Gastrocnemius medialis (tissue), 4 donors: ENCODE results near the gene IQCK. TPM values are rescaled to one million over a fixed set of nuclear protein-coding genes. Genes with fewer than 3 reads are reported as not detected.

Experiments
- ATAC-seq, 2 donors: fragments of 150-250 bp; one replicate each; pipeline ENCODE4 v1.9.1; 2016
- DNase-seq, 2 donors: peaks; one replicate each; pipeline ENCODE4 v3.0.0-alpha.2; 2019
- H3K27ac ChIP-seq, 4 donors: fragments of 200-600 bp; sonication (generic); 1 replicate in 1 of 4; 2 replicates in 3 of 4; pipeline ENCODE4 v1.5.1; 2016 to 2018; ENCODE audit warnings: mild to moderate bottlenecking in 2 of 4, moderate library complexity in 1 of 4
- H3K27me3 ChIP-seq, 3 donors: fragments of 200-600 bp; sonication (generic) in 2 of 3; 1 replicate in 1 of 3; 2 replicates in 2 of 3; pipeline versions ENCODE4 v1.5.1 to v1.6.0; 2016 to 2019; ENCODE audit warnings: mild to moderate bottlenecking in 1 of 3, moderate library complexity in 1 of 3
- H3K36me3 ChIP-seq, 2 donors: fragments of 200-600 bp; sonication (generic) in 1 of 2; one replicate each; pipeline ENCODE4 v1.5.1; 2017 to 2018
- H3K4me1 ChIP-seq, 2 donors: fragments of 200-600 bp; sonication (generic) in 1 of 2; one replicate each; pipeline ENCODE4 v1.5.1; 2016 to 2017; ENCODE audit warnings: mild to moderate bottlenecking in 2 of 2
- H3K4me3 ChIP-seq, 4 donors: fragments of 200-600 bp; sonication (generic) in 3 of 4; 1 replicate in 1 of 4; 2 replicates in 3 of 4; pipeline ENCODE4 v1.5.1; 2016 to 2019; ENCODE audit warnings: mild to moderate bottlenecking in 2 of 4
- H3K9me3 ChIP-seq, 3 donors: fragments of 200-600 bp; sonication (generic) in 2 of 3; 1 replicate in 1 of 3; 2 replicates in 2 of 3; pipeline ENCODE4 v1.5.1; 2016 to 2019
- CTCF ChIP-seq, 5 experiments: fragments of 450-650 bp in 3 of 5; fragments of 200-600 bp in 2 of 5; sonication (generic) in 2 of 5; IDR thresholded peaks in 4 of 5; conservative IDR thresholded peaks in 1 of 5; 1 replicate in 4 of 5; 2 replicates in 1 of 5; pipeline ENCODE4 v1.5.1; 2016 to 2019; ENCODE audit warnings: antibody characterized with exemption in 5 of 5, mild to moderate bottlenecking in 3 of 5, moderate library complexity in 3 of 5
- POLR2A ChIP-seq, 2 donors: fragments of 450-650 bp; IDR thresholded peaks; one replicate each; pipeline ENCODE4 v1.6.1; 2017; ENCODE audit warnings: antibody characterized with exemption in 2 of 2, mild to moderate bottlenecking in 2 of 2, moderate library complexity in 2 of 2
- in situ Hi-C, 4 donors: fragments of 200-750 bp; cut with MboI; loops; one replicate each; pipeline versions ENCODE4 v1.15.0 to v1.8.0; 2017; ENCODE audit warnings: low sequenced_read_pairs in 4 of 4
- intact Hi-C: fragments of 100-400 bp; cut with DNase I; formaldehyde crosslinking; loops from one replicate; pipeline ENCODE4 v1.15.1; 2023; ENCODE audit warnings: low total_unique reads
- total RNA-seq, 4 donors: library from RNA; depleted of rRNA; stranded (reverse); fragments of >200 nt; gene quantifications; one replicate each; pipeline versions ENCODE4 v1.1.0 to v1.2.3, GENCODE V29; 2016

IQCK gene
- total RNA-seq, 4 donors from 2014 or later = 8.3 to 17.3 (median 9.4) TPM

GRCh38 chr16:19690196-19690595 lies 27.9 kb upstream of the IQCK start:
- TF ChIP-seq POLR2A (IDR thresholded peaks at IDR 0.05) (no peak), CTCF (IDR thresholded peaks at IDR 0.05 in 4 of 5, conservative IDR thresholded peaks at IDR 0.05 in 1 of 5) (no peak)
- Histone ChIP-seq H3K4me1 (peaks cover 0 to 24% of the 10 kb centered on the region in 2 donors), H3K27ac (peak overlapping the region; percentile 15 to 45 (median 34)), H3K4me3 (no peak overlapping the region), H3K27me3 (no peaks in the 10 kb centered on the region), H3K9me3 (no peaks in the 10 kb centered on the region), H3K36me3 (peaks cover 0 to 35% of the 10 kb centered on the region in 2 donors)
- DNase-seq = no peak
- ATAC-seq = peak in 1 of 2 donors; percentile 29
- intact Hi-C loops = no loop called here
- in situ Hi-C loops = loop anchor here in 1 of 4 donors (25.0 kb wide), 1 partner anchor 197 kb away; the partner anchor contains the start of gene GPRC5B

GRCh38 chr16:19691161-19691711 lies 26.8 kb upstream of the IQCK start:
- Histone ChIP-seq H3K4me3 (no peak overlapping the region), H3K27me3 (no peaks in the 10 kb centered on the region), H3K9me3 (no peaks in the 10 kb centered on the region), H3K27ac (peak overlapping the region; percentile 15 to 45 (median 43)), H3K4me1 (peaks cover 5 to 29% of the 10 kb centered on the region in 2 donors), H3K36me3 (peaks cover 0 to 28% of the 10 kb centered on the region in 2 donors)
- intact Hi-C loops (no loop called here), in situ Hi-C loops (loop anchor here in 1 of 4 donors (25.0 kb wide), 1 partner anchor 196 kb away; the partner anchor contains the start of gene GPRC5B)
- TF ChIP-seq CTCF (IDR thresholded peaks at IDR 0.05 in 4 of 5, conservative IDR thresholded peaks at IDR 0.05 in 1 of 5) = no peak
- TF ChIP-seq POLR2A (IDR thresholded peaks at IDR 0.05) = no peak
- DNase-seq (no peak), ATAC-seq (peak; percentile 23 to 34)

- intact Hi-C loops (no loop called here), in situ Hi-C loops (loop anchor here in 2 of 4 donors (5.0 to 25.0 kb wide), 2 partner anchors 192 kb away; partner anchors contain the start of gene GPRC5B (in 1 of the 2))
- Histone ChIP-seq H3K9me3 (no peaks in the 10 kb centered on the region), H3K4me3 (no peak overlapping the region), H3K4me1 (peaks cover 28 to 54% of the 10 kb centered on the region in 2 donors), H3K36me3 (peaks cover 0 to 23% of the 10 kb centered on the region in 2 donors), H3K27ac (peak overlapping the region in 2 of 4 donors; percentile 72 to 77), H3K27me3 (no peaks in the 10 kb centered on the region)
- no peak for TF ChIP-seq POLR2A (IDR thresholded peaks at IDR 0.05)
- no peak for TF ChIP-seq CTCF (IDR thresholded peaks at IDR 0.05 in 4 of 5, conservative IDR thresholded peaks at IDR 0.05 in 1 of 5)
- ATAC-seq (no peak), DNase-seq (no peak)
Measured at GRCh38 chr16:19694989-19695388, 23.1 kb upstream of the IQCK start.

- ATAC-seq = peak in 1 of 2 donors; percentile 57
- TF ChIP-seq POLR2A (IDR thresholded peaks at IDR 0.05) (no peak), CTCF (IDR thresholded peaks at IDR 0.05 in 4 of 5, conservative IDR thresholded peaks at IDR 0.05 in 1 of 5) (no peak)
- Histone ChIP-seq H3K36me3 (peaks cover 0 to 24% of the 10 kb centered on the region in 2 donors), H3K9me3 (no peaks in the 10 kb centered on the region), H3K4me1 (peaks cover 28 to 54% of the 10 kb centered on the region in 2 donors), H3K4me3 (no peak overlapping the region), H3K27me3 (no peaks in the 10 kb centered on the region), H3K27ac (peak overlapping the region; percentile 68 to 77 (median 74))
- in situ Hi-C loops (loop anchor here in 2 of 4 donors (5.0 to 25.0 kb wide), 2 partner anchors 191 kb away; partner anchors contain the start of gene GPRC5B (in 1 of the 2)), intact Hi-C loops (no loop called here)
- peak; percentile 55 to 67 for DNase-seq
Measured at GRCh38 chr16:19696328-19696727, 21.7 kb upstream of the IQCK start.
